A549 (cell line): Measurements from ENCODE around the gene PARD3B. TPM values are rescaled to one million over a fixed set of nuclear protein-coding genes. Genes with fewer than 3 reads are reported as not detected.

Experiments used
- ATAC-seq, 2 experiments: fragments of 200-7000 bp in 1 of 2; fragments of >200 bp in 1 of 2; cut with Nextera tagmentation in 1 of 2; cut with Tn5 transposase in 1 of 2; 3 replicates each; pipeline versions ENCODE4 v1.8.0 to v1.9.1; 2018 to 2020; ENCODE audit warnings: mild to moderate bottlenecking in 1 of 2, moderate library complexity in 1 of 2
- CTCF ChIA-PET: fragments of 300-600 bp; sonication (Branson Sonifier 250); formaldehyde crosslinking; extraction: SDS; loops from one replicate; lab custom pipeline; 2021; ENCODE audit warnings: antibody characterized with exemption, inconsistent platforms; lab: Yijun Ruan, JAX
- POLR2A ChIA-PET: fragments of 350-600 bp; formaldehyde crosslinking; extraction: SDS; loops from one replicate; lab custom pipeline; 2021; ENCODE audit warnings: antibody characterized with exemption, inconsistent platforms; lab: Yijun Ruan, JAX
- DNase-seq, 2 experiments: peaks; one replicate each; pipeline versions ENCODE4 v3.0.0 to v3.0.0-alpha.2; 2011 to 2016; ENCODE audit warnings: low read depth in 1 of 2, low spot score in 1 of 2
- FAIRE-seq: peaks from 2 replicates; lab custom pipeline; 2011; peaks lifted over from hg19 to GRCh38; lab: Jason Lieb, UNC
- H3K27ac ChIP-seq, 2 experiments: fragments of >200 bp; sonication (Bioruptor Twin); formaldehyde crosslinking; 3 replicates each; pipeline ENCODE4 v1.5.1; 2016 to 2017
- H3K4me1 ChIP-seq: fragments of >200 bp; sonication (Bioruptor Twin); formaldehyde crosslinking; 3 replicates; pipeline ENCODE4 v1.6.1; 2016
- H3K4me2 ChIP-seq: fragments of >200 bp; sonication (Bioruptor Twin); formaldehyde crosslinking; 3 replicates; pipeline ENCODE4 v1.6.1; 2016
- H3K4me3 ChIP-seq: fragments of >200 bp; sonication (Bioruptor Twin); formaldehyde crosslinking; 3 replicates; pipeline ENCODE4 v1.5.1; 2016
- H3K9me3 ChIP-seq: fragments of >200 bp; sonication (Bioruptor Twin); formaldehyde crosslinking; 3 replicates; pipeline ENCODE4 v1.6.1; 2016
- BCL3 ChIP-seq: fragments of >200 bp; sonication (Bioruptor Twin); formaldehyde crosslinking; IDR thresholded peaks from 3 replicates; pipeline ENCODE4 v1.6.1; 2016
- CBX8 ChIP-seq: fragments of 200-600 bp; sonication (generic); IDR thresholded peaks from 2 replicates; pipeline ENCODE4 v1.6.1; 2016
- CEBPB ChIP-seq, 2 experiments: fragments of >200 bp in 1 of 2; sonication (Bioruptor Twin) in 1 of 2; formaldehyde crosslinking in 1 of 2; IDR thresholded peaks; 2 replicates each; pipeline ENCODE4 v1.6.1; 2012 to 2016
- EHF ChIP-seq: fragments of 250-450 bp; sonication (Bioruptor Pico); IDR thresholded peaks from 2 replicates; pipeline ENCODE4 v1.5.0; 2020; ENCODE audit warnings: mild to moderate bottlenecking
- ELK1 ChIP-seq: fragments of 150-350 bp; IDR thresholded peaks from 2 replicates; pipeline ENCODE4 v1.6.1; 2014; ENCODE audit warnings: low read depth, mild to moderate bottlenecking, low read length
- ESRRA ChIP-seq: fragments of 150-350 bp; IDR thresholded peaks from 2 replicates; pipeline ENCODE4 v1.6.1; 2014; ENCODE audit warnings: mild to moderate bottlenecking, low read length, borderline replicate concordance
- GATA3 ChIP-seq: IDR thresholded peaks from 2 replicates; pipeline ENCODE4 v1.6.1; 2012; ENCODE audit warnings: borderline replicate concordance
- HDAC2 ChIP-seq: fragments of 200-600 bp; sonication (generic); IDR thresholded peaks from 2 replicates; pipeline ENCODE4 v1.6.1; 2016
- HES2 ChIP-seq: fragments of >200 bp; sonication (Bioruptor Twin); formaldehyde crosslinking; IDR thresholded peaks from 2 replicates; pipeline ENCODE4 v1.6.1; 2016
- HMGXB4 ChIP-seq: fragments of 250-450 bp; sonication (Bioruptor Pico); IDR thresholded peaks from 2 replicates; pipeline ENCODE4 v1.5.0; 2021; ENCODE audit warnings: mild to moderate bottlenecking, moderate library complexity, borderline replicate concordance
- KDM1A ChIP-seq: fragments of 200-600 bp; sonication (generic); IDR thresholded peaks from 2 replicates; pipeline ENCODE4 v1.6.1; 2016; ENCODE audit warnings: low read depth, mild to moderate bottlenecking
- KDM5A ChIP-seq: fragments of 200-600 bp; sonication (generic); IDR thresholded peaks from 2 replicates; pipeline ENCODE4 v1.6.1; 2016; ENCODE audit warnings: antibody characterized with exemption, mild to moderate bottlenecking
- MYC ChIP-seq: IDR thresholded peaks from 2 replicates; pipeline ENCODE4 v1.6.1; 2012; ENCODE audit warnings: mild to moderate bottlenecking, inconsistent platforms, low read length, improper control_type of control experiment, borderline replicate concordance
- NFE2L2 ChIP-seq: fragments of 150-350 bp; conservative IDR thresholded peaks from 2 replicates; pipeline ENCODE4 v1.6.1; 2014; ENCODE audit warnings: low read length
- NPAS2 ChIP-seq: fragments of 250-450 bp; sonication (Bioruptor Pico); IDR thresholded peaks from 2 replicates; pipeline ENCODE4 v1.8.0; 2022; ENCODE audit warnings: mild to moderate bottlenecking, moderate library complexity, borderline replicate concordance
- PBX3 ChIP-seq: IDR thresholded peaks from 2 replicates; pipeline ENCODE4 v1.6.1; 2012
- RFX5 ChIP-seq: fragments of 450-650 bp; IDR thresholded peaks from 2 replicates; pipeline ENCODE4 v1.7.1; 2014; ENCODE audit warnings: antibody characterized with exemption, mild to moderate bottlenecking, moderate library complexity
- SREBF2 ChIP-seq: fragments of 450-650 bp; IDR thresholded peaks from 2 replicates; pipeline ENCODE4 v1.6.1; 2014; ENCODE audit warnings: mild to moderate bottlenecking, moderate library complexity
- TFCP2L1 ChIP-seq: fragments of 250-450 bp; sonication (Bioruptor Pico); IDR thresholded peaks from 2 replicates; pipeline ENCODE4 v1.5.0; 2021; ENCODE audit warnings: mild to moderate bottlenecking
- TP53 ChIP-seq: fragments of 250-450 bp; sonication (Bioruptor Pico); IDR thresholded peaks from 2 replicates; pipeline ENCODE4 v1.5.0; 2021; ENCODE audit warnings: mild to moderate bottlenecking, moderate library complexity
- ZFP36 ChIP-seq: fragments of 450-650 bp; IDR thresholded peaks from 2 replicates; pipeline ENCODE4 v1.6.1; 2014; ENCODE audit warnings: borderline replicate concordance; ENCODE audit not compliant: partially characterized antibody
- WGBS: methylation state at CpG from one replicate; pipeline ENCODE4 v1.1.6; 2017; ENCODE audit errors: missing lambda C conversion rate; 5-methylcytosine and 5-hydroxymethylcytosine counted together
- polyA plus RNA-seq, 4 experiments: library from polyadenylated mRNA; depleted of rRNA in 3 of 4; stranded (reverse); fragments of >200 nt; fragmentation: RNase III in 1 of 4; extraction: RNeasy Plus Mini Kit Qiagen cat#74134 plus additional on column Dnase treatment in 1 of 4; gene quantifications; 2 replicates in 3 of 4; 3 replicates in 1 of 4; pipeline ENCODE4 v1.2.3, GENCODE V29; 2011 to 2017

The PARD3B gene
- polyA plus RNA-seq, 2 of the 4 experiments (the other 2 are of a cell fraction), result 1.2 to 2.4 TPM

- Histone ChIP-seq H3K4me1 (no peaks in the 10 kb centered on the region), H3K9me3 (no peaks in the 10 kb centered on the region), H3K4me3 (no peak overlapping the region), H3K4me2 (no peak overlapping the region), H3K27ac (no peak overlapping the region)
- CTCF ChIA-PET, result no interaction called here
- WGBS, result 46% methylated on average over 2 of the region's 2 CpGs
- ATAC-seq (no peak), DNase-seq (no peak)
- no peak for TF ChIP-seq ELK1
- no peak for TF ChIP-seq RFX5
- TF ChIP-seq NPAS2 (CRISPR knock-in tag), result no peak
- TF ChIP-seq KDM1A, result no peak
- TF ChIP-seq MYC, result no peak
- TF ChIP-seq HDAC2, result no peak
- TF ChIP-seq HES2, result no peak
- no peak for TF ChIP-seq PBX3
- no peak for TF ChIP-seq TP53
- TF ChIP-seq EHF (CRISPR knock-in tag), result no peak
- TF ChIP-seq GATA3, result no peak
- TF ChIP-seq SREBF2, result no peak
- no peak for TF ChIP-seq KDM5A
- no peak for TF ChIP-seq CEBPB (IDR thresholded peaks at IDR 0.05)
- no peak for TF ChIP-seq NFE2L2
- no peak for TF ChIP-seq BCL3
- TF ChIP-seq CBX8, result no peak
- no peak for TF ChIP-seq ESRRA
- no peak for TF ChIP-seq TFCP2L1 (CRISPR knock-in tag)
- TF ChIP-seq ZFP36, result no peak
- TF ChIP-seq, all 56 proteins: peak for 0
- POLR2A ChIA-PET, result no interaction called here
- no peak for FAIRE-seq
These were observed 38.5 kb downstream of the PARD3B start for GRCh38 chr2:204583773-204584172.

- POLR2A ChIA-PET, result no interaction called here
These were observed 40.7 kb downstream of the PARD3B start for GRCh38 chr2:204585930-204586329.

More at GRCh38 chr2:204585930-204586329, 40.7 kb downstream of the PARD3B start:
- CTCF ChIA-PET, result interaction anchor here (1.1 kb wide), 1 partner anchor 17 kb away, joined by 3 read pairs; no protein-coding TSS in a partner anchor
- WGBS, result 70% methylated on average over 1 of the region's 1 CpG
- no peaks in the 10 kb centered on the region for H3K4me1 ChIP-seq
- no peak overlapping the region for H3K4me2 ChIP-seq
- H3K9me3 ChIP-seq, result no peaks in the 10 kb centered on the region
- no peak overlapping the region for H3K4me3 ChIP-seq
- TF ChIP-seq HMGXB4 (CRISPR knock-in tag), result no peak
- TF ChIP-seq, all 56 proteins: peak for 0
- no peak for ATAC-seq
- FAIRE-seq, result no peak
- no peak overlapping the region for H3K27ac ChIP-seq
- DNase-seq, result no peak
